HCT116 (cell line): ENCODE data around the gene TMF1.

Experiments
- EZH2phosphoT487 ChIP-seq: fragments of 200-600 bp; IDR thresholded peaks from 2 replicates; pipeline ENCODE4 v1.6.1; 2018; ENCODE audit warnings: antibody characterized with exemption, borderline replicate concordance
- JUND ChIP-seq: IDR thresholded peaks from 2 replicates; pipeline ENCODE4 v1.6.1; 2012
- MAX ChIP-seq: IDR thresholded peaks from 2 replicates; pipeline ENCODE4 v1.6.1; 2012
- POLR2A ChIP-seq: IDR thresholded peaks from 2 replicates; pipeline ENCODE4 v1.7.0; 2011; ENCODE audit warnings: borderline replicate concordance; ENCODE audit not compliant: insufficient read depth, insufficient read length; ENCODE audit errors: extremely low read depth
- POLR2AphosphoS5 ChIP-seq: IDR thresholded peaks from 2 replicates; pipeline ENCODE4 v1.6.1; 2011; ENCODE audit warnings: mild to moderate bottlenecking, low read depth, low read length, moderate library complexity
- RAD21 ChIP-seq: IDR thresholded peaks from 2 replicates; pipeline ENCODE4 v1.6.1; 2012; ENCODE audit warnings: low read depth, mild to moderate bottlenecking
- SIN3A ChIP-seq: IDR thresholded peaks from 2 replicates; pipeline ENCODE4 v1.6.1; 2012; ENCODE audit warnings: low read depth
- SRF ChIP-seq: IDR thresholded peaks from 2 replicates; pipeline ENCODE4 v1.6.1; 2012; ENCODE audit warnings: low read depth
- ZBTB33 ChIP-seq: IDR thresholded peaks from 2 replicates; pipeline ENCODE4 v1.6.1; 2011; ENCODE audit warnings: mild to moderate bottlenecking, low read length, moderate library complexity; ENCODE audit not compliant: insufficient replicate concordance; ENCODE audit errors: extremely low read depth
- ZNF274 ChIP-seq: fragments of 200-500 bp; sonication (Bioruptor generic); IDR thresholded peaks from 2 replicates; pipeline ENCODE4 v1.6.1; 2014; ENCODE audit warnings: mild to moderate bottlenecking, low read depth, low read length, inconsistent platforms
- TF ChIP-seq, protein P1 (sequence below): IDR thresholded peaks from 2 replicates; pipeline ENCODE4 v1.6.1; 2012
- TF ChIP-seq, protein P2 (sequence below): IDR thresholded peaks from 2 replicates; pipeline ENCODE4 v1.6.1; 2012; ENCODE audit warnings: low read depth
- TF ChIP-seq, protein P3 (sequence below), 3 experiments: fragments of 200-600 bp in 1 of 3; sonication (generic) in 1 of 3; IDR thresholded peaks in 2 of 3; conservative IDR thresholded peaks in 1 of 3; 2 replicates each; pipeline ENCODE4 v1.5.1; 2012 to 2017; ENCODE audit warnings: low read depth in 2 of 3, low read length in 2 of 3, antibody characterized with exemption in 1 of 3, borderline replicate concordance in 1 of 3, control low read depth in 1 of 3, mild to moderate bottlenecking in 1 of 3, mixed read lengths in 1 of 3, mixed run types in 1 of 3, moderate library complexity in 1 of 3; ENCODE audit not compliant: insufficient read depth in 1 of 3

DNA sequence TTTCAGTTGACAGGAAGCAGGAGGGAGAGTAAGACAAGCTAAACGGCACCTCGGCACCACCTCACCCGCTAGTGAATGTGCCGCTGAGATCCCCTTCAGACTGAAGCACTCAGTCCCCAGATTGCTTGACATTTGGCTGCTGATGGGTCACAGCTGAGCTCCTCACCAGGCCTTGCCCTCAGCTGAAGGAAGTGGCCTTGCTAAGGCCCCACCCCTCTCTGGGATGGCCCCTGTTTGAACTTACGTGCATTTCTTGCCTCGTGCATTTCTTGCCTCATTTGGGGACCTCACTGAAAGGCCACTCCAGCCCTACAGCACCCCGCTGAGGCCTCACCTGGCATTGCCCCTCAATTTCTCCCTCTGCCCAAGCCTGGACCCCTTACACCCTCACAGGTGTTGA lies 78.5 kb downstream of the TMF1 start:
- TF ChIP-seq, protein P1, sequence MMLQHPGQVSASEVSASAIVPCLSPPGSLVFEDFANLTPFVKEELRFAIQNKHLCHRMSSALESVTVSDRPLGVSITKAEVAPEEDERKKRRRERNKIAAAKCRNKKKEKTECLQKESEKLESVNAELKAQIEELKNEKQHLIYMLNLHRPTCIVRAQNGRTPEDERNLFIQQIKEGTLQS: no peak
- TF ChIP-seq, protein P2, sequence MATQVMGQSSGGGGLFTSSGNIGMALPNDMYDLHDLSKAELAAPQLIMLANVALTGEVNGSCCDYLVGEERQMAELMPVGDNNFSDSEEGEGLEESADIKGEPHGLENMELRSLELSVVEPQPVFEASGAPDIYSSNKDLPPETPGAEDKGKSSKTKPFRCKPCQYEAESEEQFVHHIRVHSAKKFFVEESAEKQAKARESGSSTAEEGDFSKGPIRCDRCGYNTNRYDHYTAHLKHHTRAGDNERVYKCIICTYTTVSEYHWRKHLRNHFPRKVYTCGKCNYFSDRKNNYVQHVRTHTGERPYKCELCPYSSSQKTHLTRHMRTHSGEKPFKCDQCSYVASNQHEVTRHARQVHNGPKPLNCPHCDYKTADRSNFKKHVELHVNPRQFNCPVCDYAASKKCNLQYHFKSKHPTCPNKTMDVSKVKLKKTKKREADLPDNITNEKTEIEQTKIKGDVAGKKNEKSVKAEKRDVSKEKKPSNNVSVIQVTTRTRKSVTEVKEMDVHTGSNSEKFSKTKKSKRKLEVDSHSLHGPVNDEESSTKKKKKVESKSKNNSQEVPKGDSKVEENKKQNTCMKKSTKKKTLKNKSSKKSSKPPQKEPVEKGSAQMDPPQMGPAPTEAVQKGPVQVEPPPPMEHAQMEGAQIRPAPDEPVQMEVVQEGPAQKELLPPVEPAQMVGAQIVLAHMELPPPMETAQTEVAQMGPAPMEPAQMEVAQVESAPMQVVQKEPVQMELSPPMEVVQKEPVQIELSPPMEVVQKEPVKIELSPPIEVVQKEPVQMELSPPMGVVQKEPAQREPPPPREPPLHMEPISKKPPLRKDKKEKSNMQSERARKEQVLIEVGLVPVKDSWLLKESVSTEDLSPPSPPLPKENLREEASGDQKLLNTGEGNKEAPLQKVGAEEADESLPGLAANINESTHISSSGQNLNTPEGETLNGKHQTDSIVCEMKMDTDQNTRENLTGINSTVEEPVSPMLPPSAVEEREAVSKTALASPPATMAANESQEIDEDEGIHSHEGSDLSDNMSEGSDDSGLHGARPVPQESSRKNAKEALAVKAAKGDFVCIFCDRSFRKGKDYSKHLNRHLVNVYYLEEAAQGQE: no peak
- TF ChIP-seq POLR2A: no peak
- TF ChIP-seq, protein P3, sequence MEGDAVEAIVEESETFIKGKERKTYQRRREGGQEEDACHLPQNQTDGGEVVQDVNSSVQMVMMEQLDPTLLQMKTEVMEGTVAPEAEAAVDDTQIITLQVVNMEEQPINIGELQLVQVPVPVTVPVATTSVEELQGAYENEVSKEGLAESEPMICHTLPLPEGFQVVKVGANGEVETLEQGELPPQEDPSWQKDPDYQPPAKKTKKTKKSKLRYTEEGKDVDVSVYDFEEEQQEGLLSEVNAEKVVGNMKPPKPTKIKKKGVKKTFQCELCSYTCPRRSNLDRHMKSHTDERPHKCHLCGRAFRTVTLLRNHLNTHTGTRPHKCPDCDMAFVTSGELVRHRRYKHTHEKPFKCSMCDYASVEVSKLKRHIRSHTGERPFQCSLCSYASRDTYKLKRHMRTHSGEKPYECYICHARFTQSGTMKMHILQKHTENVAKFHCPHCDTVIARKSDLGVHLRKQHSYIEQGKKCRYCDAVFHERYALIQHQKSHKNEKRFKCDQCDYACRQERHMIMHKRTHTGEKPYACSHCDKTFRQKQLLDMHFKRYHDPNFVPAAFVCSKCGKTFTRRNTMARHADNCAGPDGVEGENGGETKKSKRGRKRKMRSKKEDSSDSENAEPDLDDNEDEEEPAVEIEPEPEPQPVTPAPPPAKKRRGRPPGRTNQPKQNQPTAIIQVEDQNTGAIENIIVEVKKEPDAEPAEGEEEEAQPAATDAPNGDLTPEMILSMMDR (IDR thresholded peaks at IDR 0.05 in 2 of 3, conservative IDR thresholded peaks at IDR 0.05 in 1 of 3; ENCODE audit: borderline replicate concordance in 1 of 3, insufficient read depth in 1 of 3, low read depth in 2 of 3, low read length in 2 of 3): no peak
- TF ChIP-seq POLR2AphosphoS5: no peak
- TF ChIP-seq ZNF274: no peak
- TF ChIP-seq MAX: no peak
- no peak for TF ChIP-seq ZBTB33
- no peak for TF ChIP-seq EZH2phosphoT487
- TF ChIP-seq JUND: no peak
- TF ChIP-seq RAD21: no peak
- TF ChIP-seq SRF: no peak
- no peak for TF ChIP-seq SIN3A
